ENCODE results near the gene SFMBT2.

The SFMBT2 gene

GRCh38 chr10:7293378-7293920 is 117.4 kb downstream of the SFMBT2 start:
- H3K36me3 ChIP-seq (replicated peaks; ENCODE audit: low read depth, low read length): no peaks in the 10 kb centered on the region
- no peak overlapping the region for H3K4me3 ChIP-seq (ENCODE audit: low read length)
- no peak for TF ChIP-seq EZH2phosphoT487 (IDR thresholded peaks at IDR 0.05; ENCODE audit: low read depth)
- TF ChIP-seq, protein P1, sequence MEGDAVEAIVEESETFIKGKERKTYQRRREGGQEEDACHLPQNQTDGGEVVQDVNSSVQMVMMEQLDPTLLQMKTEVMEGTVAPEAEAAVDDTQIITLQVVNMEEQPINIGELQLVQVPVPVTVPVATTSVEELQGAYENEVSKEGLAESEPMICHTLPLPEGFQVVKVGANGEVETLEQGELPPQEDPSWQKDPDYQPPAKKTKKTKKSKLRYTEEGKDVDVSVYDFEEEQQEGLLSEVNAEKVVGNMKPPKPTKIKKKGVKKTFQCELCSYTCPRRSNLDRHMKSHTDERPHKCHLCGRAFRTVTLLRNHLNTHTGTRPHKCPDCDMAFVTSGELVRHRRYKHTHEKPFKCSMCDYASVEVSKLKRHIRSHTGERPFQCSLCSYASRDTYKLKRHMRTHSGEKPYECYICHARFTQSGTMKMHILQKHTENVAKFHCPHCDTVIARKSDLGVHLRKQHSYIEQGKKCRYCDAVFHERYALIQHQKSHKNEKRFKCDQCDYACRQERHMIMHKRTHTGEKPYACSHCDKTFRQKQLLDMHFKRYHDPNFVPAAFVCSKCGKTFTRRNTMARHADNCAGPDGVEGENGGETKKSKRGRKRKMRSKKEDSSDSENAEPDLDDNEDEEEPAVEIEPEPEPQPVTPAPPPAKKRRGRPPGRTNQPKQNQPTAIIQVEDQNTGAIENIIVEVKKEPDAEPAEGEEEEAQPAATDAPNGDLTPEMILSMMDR (IDR thresholded peaks at IDR 0.05; ENCODE audit: low read depth, low read length): no peak
- no peaks in the 10 kb centered on the region for H3K4me1 ChIP-seq (ENCODE audit: low read length)
- peaks cover 85% of the 10 kb centered on the region for H3K79me2 ChIP-seq (ENCODE audit: low read length)
- H3K27me3 ChIP-seq (ENCODE audit: low read depth, low read length): no peaks in the 10 kb centered on the region
- H3K9ac ChIP-seq (ENCODE audit: low read length): no peak overlapping the region
- no peaks in the 10 kb centered on the region for H3K9me3 ChIP-seq (ENCODE audit: insufficient read depth, low read length)
- H3K4me2 ChIP-seq (ENCODE audit: low read length): no peak overlapping the region
- no peak overlapping the region for H3K27ac ChIP-seq (ENCODE audit: low read length)
- H4K20me1 ChIP-seq (ENCODE audit: insufficient read depth, low read length): peaks cover 38% of the 10 kb centered on the region
- H2AFZ ChIP-seq (ENCODE audit: low read depth, low read length): no peak overlapping the region

DNA sequence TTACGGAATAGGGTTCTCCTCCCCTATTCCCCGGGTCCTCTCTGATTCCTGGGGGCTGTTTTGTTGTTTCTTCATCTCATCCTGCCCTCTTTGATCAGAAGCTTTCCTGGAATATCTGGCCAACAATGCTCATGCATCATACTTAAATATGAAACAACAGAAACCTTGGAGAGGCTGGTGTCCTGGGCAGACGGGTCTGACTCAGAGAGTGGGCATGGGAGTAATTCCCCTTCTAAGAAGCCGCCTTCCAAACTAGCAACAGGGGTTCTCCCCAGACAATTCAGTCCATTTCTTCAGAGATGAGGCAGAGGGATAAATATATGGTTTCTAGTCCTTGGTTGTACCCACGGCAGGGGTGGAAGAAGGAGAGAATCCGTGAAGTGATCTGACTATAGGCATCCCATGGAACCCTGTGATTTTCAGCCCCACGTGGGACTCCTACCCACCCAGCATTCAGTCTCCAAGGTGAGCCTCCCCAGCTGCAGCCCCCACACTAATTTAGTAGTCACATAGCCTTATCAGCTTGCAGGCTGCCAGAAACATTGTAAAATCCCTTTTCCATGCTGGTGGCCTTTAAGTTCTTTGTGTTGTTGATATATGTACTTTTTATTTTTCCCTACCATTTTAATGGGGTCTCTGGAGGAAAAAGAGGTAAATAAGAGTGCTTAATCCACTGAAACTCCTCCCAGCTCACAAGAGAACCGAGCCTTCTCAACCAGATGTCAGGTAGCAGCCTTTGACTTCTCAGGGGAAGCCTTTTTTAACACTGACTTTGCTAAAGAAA is 119.2 kb downstream of the SFMBT2 start:
- no peaks in the 10 kb centered on the region for H3K27me3 ChIP-seq (ENCODE audit: low read depth, low read length)
- no peak overlapping the region for H3K4me3 ChIP-seq (ENCODE audit: low read length)
- peaks cover 31% of the 10 kb centered on the region for H4K20me1 ChIP-seq (ENCODE audit: insufficient read depth, low read length)
- no peaks in the 10 kb centered on the region for H3K9me3 ChIP-seq (ENCODE audit: insufficient read depth, low read length)
- H3K36me3 ChIP-seq (replicated peaks; ENCODE audit: low read depth, low read length): no peaks in the 10 kb centered on the region
- H3K4me1 ChIP-seq (ENCODE audit: low read length): peaks cover 8% of the 10 kb centered on the region
- H3K9ac ChIP-seq (ENCODE audit: low read length): no peak overlapping the region
- H3K79me2 ChIP-seq (ENCODE audit: low read length): peaks cover 83% of the 10 kb centered on the region
- no peak overlapping the region for H3K4me2 ChIP-seq (ENCODE audit: low read length)
- no peak for TF ChIP-seq EZH2phosphoT487 (IDR thresholded peaks at IDR 0.05; ENCODE audit: low read depth)
- TF ChIP-seq, protein P1 (IDR thresholded peaks at IDR 0.05; ENCODE audit: low read depth, low read length): no peak
- H2AFZ ChIP-seq (ENCODE audit: low read depth, low read length): no peak overlapping the region
- no peak overlapping the region for H3K27ac ChIP-seq (ENCODE audit: low read length)

DNA sequence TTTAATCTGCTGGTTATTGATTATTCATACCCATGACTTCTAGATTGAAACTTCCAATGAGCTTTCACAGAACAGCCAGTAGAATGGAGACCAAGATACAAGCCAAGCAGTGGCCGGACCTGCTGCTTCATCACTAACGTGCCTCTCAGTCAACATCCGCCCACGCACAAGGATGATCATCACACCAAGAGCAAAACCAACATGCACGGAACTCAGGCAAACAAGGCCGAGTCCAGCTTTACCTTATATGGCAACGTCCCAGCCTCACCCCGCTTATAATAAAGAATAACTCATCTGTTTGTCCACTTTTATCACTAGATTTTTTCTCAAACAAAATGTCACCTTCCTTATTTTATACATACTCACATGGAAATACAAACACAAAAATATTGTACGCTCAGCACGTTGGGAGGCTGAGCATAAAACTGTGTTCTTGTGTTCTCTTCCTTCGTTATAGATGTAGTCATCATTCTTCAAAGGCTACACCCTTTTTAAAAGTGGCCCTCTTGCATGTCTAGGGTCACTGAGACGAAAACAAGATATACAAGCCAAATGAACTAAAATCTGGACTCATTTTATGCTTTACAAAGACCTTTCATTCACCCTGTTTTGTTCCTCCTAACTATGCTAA is 122.7 kb downstream of the SFMBT2 start:
- Histone ChIP-seq H3K36me3 (replicated peaks; ENCODE audit: low read depth, low read length) (no peaks in the 10 kb centered on the region), H3K27ac (ENCODE audit: low read length) (no peak overlapping the region), H3K9ac (ENCODE audit: low read length) (no peak overlapping the region), H3K9me3 (ENCODE audit: insufficient read depth, low read length) (no peaks in the 10 kb centered on the region), H3K4me3 (ENCODE audit: low read length) (no peak overlapping the region), H2AFZ (ENCODE audit: low read depth, low read length) (no peak overlapping the region), H3K79me2 (ENCODE audit: low read length) (peaks cover 55% of the 10 kb centered on the region), H3K4me1 (ENCODE audit: low read length) (peaks cover 23% of the 10 kb centered on the region), H3K4me2 (ENCODE audit: low read length) (no peak overlapping the region), H4K20me1 (ENCODE audit: insufficient read depth, low read length) (peaks cover 19% of the 10 kb centered on the region), H3K27me3 (ENCODE audit: low read depth, low read length) (no peaks in the 10 kb centered on the region)
- TF ChIP-seq, protein P1 (IDR thresholded peaks at IDR 0.05; ENCODE audit: low read depth, low read length): no peak
- no peak for TF ChIP-seq EZH2phosphoT487 (IDR thresholded peaks at IDR 0.05; ENCODE audit: low read depth)

GRCh38 chr10:7287377-7287776 is 123.5 kb downstream of the SFMBT2 start:
- H3K36me3 ChIP-seq (replicated peaks; ENCODE audit: low read depth, low read length): no peaks in the 10 kb centered on the region
- no peak overlapping the region for H3K9ac ChIP-seq (ENCODE audit: low read length)
- no peak overlapping the region for H3K4me2 ChIP-seq (ENCODE audit: low read length)
- H3K27me3 ChIP-seq (ENCODE audit: low read depth, low read length): no peaks in the 10 kb centered on the region
- TF ChIP-seq, protein P1 (IDR thresholded peaks at IDR 0.05; ENCODE audit: low read depth, low read length): no peak
- no peak for TF ChIP-seq EZH2phosphoT487 (IDR thresholded peaks at IDR 0.05; ENCODE audit: low read depth)
- H3K4me3 ChIP-seq (ENCODE audit: low read length): no peak overlapping the region
- no peaks in the 10 kb centered on the region for H3K9me3 ChIP-seq (ENCODE audit: insufficient read depth, low read length)
- no peak overlapping the region for H3K27ac ChIP-seq (ENCODE audit: low read length)
- H3K4me1 ChIP-seq (ENCODE audit: low read length): peaks cover 23% of the 10 kb centered on the region
- peaks cover 54% of the 10 kb centered on the region for H3K79me2 ChIP-seq (ENCODE audit: low read length)
- H2AFZ ChIP-seq (ENCODE audit: low read depth, low read length): no peak overlapping the region
- H4K20me1 ChIP-seq (ENCODE audit: insufficient read depth, low read length): peaks cover 19% of the 10 kb centered on the region
